HG02870 (cell line): ENCODE results near the gene HIF1A.
"Not testable (repeated sequence)": the region's sequence is repeated elsewhere in the genome, so short reads cannot be mapped to it uniquely, and the experiment has no call there.

Source experiments
- ATAC-seq: cut with Tn5 transposase; IDR thresholded peaks from one replicate; pipeline ENCODE4 v1.9.1; 2021; ENCODE audit warnings: mild to moderate bottlenecking, moderate library complexity; ENCODE audit not compliant: unreplicated experiment

HIF1A gene

DNA sequence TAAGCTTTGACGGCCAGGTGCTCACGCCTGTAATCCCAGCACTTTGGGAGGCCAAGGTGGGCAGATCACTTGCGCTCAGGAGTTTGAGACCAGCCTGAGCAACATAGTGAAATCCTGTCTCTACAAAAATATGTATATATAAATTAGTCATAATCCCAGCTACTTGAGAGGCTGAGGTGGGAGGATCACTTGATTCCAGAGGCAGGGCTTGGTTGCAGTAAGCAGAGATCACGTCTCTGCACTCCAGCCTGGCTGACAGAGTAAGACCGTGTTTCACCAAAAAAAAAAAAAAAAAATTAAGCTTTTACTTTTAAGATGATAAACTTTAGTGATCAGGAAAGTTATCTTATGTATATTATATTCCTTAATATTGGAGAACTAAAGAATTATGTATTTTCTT is 48.9 kb downstream of the HIF1A start:
- ATAC-seq, result no peak

DNA sequence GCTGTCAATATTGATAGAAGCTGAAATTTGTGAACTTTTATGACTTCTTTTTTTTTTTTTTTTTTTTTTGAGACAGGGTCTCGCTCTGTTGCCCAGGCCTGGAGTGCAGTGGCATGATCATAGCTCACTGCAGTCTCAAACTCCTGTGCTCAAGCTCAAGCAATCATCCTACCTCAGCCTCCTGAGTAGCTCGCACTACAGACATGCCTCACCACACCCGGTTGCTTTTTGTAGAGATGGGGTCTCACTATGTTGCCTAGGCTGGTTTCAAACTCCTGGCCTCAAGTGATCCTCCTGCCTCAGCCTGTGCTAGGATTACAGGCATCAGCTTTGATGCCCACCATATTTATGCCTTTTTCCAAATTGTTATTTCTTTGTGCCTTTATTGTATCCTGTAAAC is 51.0 kb downstream of the HIF1A start:
- not testable (repeated sequence) for ATAC-seq

DNA sequence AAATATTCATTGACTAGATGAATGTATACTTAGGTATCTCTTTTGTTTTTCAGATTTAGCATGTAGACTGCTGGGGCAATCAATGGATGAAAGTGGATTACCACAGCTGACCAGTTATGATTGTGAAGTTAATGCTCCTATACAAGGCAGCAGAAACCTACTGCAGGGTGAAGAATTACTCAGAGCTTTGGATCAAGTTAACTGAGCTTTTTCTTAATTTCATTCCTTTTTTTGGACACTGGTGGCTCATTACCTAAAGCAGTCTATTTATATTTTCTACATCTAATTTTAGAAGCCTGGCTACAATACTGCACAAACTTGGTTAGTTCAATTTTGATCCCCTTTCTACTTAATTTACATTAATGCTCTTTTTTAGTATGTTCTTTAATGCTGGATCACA is 51.6 kb downstream of the HIF1A start:
- ATAC-seq, result peak; percentile 31

DNA sequence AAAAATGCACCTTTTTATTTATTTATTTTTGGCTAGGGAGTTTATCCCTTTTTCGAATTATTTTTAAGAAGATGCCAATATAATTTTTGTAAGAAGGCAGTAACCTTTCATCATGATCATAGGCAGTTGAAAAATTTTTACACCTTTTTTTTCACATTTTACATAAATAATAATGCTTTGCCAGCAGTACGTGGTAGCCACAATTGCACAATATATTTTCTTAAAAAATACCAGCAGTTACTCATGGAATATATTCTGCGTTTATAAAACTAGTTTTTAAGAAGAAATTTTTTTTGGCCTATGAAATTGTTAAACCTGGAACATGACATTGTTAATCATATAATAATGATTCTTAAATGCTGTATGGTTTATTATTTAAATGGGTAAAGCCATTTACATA is 52.0 kb downstream of the HIF1A start:
- ATAC-seq, result no peak

DNA sequence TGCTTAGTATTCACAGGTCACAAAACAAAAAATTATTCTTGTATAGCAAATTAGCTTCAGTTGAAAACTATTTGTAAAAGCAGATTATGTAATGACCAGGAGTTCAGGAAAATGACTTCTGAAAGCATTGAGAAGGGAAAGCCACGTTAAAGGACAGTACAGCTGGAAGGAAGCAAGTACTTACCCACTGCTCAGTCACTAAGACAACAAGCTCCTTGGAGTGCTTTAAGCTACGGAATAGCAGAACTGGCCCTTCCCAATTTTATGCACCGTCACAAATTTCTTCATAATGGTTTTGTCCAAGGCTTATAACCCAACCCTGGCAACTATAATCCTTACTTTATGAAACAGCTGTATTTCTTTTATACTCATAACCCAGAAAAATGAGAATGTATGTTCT is 54.0 kb downstream of the HIF1A start:
- ATAC-seq, result no peak

DNA sequence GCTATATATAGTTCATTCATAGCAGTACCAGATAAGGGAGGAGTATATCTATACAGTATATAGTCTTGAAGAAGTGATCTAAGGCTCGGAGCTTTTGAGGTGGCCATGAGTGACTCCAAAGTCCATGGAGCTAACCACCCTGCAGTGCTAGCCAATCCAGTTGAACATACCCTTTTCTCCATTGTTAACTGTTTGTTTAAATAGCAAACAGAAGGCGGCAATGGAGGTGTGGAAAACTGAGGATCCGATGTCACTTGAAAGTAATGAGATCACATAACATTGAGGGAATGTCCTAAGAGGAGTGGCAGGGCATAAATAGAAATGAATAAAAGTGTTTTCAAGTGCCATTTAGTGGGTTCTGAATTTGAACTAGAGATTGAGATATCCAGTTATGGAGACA is 54.6 kb downstream of the HIF1A start:
- no peak for ATAC-seq

DNA sequence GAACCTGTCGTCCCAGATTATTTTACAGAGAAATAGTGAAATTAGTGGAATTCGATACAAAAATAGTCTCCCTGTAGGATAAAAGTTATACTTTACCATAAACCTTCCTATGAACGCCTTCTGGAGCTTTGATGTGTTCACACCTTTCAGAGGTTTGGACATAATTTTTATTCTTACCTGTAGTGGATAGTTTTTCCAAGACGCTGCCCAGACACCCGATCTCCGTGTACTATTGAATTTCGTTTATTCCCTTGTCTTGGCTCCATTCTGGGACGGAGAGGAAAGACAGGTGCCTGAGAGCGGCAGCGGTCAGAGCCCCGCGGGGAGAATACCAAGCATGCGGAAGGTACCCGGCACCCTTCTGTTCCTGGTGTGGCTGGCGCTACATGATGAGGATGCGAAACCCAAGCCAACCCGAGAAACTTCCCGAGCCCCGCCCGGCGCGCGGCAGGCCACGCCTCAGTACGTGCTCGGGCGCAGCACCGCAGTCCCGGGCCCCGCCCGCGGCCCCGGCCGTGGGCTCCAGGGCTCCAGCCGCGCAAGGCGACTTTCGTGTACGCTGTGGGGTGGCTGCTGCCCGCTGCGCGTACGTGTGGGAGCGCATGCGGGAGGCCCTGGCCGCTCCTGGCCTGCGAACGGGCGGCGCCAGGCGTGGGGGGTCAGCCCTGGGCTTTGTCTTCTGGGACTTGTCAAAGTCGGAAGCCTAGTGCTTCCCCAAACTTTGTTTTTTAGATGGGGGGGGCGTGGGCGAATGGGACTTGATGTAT is 55.6 kb downstream of the HIF1A start:
- peak; percentile 87 for ATAC-seq

DNA sequence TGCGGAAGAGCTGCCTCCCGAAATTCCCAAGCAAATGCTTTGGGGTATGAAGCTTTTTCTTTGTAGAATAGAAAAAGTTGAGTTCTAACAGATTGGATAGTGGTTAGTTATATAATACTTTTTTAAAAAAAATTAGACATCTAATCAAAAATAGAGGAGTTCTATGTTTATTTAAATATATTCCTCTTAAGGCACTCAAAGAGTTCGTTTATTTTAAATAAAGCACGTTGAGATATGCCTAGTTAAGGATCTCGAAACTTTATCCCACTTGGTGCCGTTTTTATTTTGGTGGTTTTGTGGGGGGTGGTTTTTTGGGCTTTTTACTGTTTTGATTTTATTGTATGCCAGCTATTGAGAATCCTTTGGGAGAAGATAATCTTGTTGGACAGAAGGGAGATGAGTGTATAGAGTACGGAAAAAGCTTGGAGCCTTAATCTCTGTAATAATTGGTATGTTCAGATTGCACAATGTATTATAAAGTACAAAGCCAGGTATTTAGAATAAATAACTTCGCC is 56.2 kb downstream of the HIF1A start:
- no peak for ATAC-seq

DNA sequence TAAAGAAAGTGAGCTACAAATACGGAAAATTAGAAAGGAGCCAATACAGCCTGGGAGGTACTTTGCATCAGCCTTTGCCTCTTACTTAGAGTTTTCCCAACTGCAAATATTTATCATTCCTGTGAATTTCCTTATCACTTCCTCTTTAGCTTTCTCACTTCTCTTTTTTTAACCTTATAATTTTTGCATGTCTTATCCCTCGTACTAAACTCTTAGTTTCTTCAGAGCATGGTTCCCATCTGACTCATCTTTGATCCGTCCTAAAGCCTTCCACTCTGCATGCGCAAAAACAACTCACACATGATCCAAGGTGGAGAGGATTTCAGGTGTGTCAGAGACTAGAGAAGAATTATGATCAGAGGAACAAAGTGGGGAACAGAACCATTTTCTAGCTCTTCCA is 57.3 kb downstream of the HIF1A start:
- ATAC-seq, result peak; percentile 59

DNA sequence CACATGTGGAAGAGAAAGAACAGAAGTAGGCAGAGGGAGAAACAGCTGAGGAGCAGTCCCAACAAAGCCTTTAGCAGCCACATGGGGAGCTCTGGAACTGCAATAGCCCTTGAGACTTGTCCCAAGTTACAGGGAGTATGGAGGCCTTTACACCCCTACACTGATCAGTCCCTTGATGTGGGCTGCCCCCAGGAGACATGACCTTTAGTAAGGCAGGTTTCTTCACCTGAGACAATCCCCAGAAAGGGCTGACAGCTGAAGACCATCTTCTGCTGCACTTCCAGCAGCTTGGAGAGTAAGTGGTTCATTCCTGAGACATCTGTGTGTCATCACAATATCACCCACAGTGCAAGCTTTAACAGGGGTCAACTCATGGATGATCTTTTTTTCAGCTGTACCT is 58.3 kb downstream of the HIF1A start:
- ATAC-seq, result no peak

DNA sequence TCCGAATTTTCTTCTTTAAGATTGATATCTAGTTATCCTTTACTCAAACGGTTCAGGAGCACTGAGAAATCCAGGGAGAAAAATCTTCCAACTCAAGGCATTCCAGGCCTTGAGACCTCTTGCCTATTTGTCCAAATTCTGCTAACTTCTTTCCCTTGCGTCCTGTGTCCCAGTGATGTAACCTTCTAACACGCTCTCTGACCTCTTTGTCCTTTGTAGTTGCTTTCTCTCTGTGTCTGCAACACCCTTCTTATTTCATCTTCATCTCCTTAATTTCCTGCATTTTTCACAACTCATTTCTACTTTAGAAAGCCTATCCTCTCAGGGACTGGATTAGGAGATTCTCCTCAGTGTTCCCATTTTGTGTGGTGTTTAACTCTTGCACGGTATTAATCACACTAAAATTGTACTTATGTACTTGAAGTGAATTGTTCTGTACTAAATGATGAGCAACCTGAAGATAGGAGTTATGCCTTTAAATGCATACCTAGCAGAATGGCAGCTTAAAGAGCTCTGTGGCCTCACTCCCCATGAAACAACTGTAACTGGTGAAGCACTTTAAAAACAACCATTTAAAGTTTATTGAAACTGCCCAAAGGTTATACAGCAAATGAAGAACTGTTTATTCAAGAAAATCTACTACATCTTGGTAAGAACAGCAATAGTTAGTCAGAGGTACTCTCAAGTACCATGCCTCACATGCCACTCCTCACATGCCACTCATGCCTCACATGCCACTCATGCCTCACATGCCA is 59.5 kb downstream of the HIF1A start:
- ATAC-seq, result no peak

DNA sequence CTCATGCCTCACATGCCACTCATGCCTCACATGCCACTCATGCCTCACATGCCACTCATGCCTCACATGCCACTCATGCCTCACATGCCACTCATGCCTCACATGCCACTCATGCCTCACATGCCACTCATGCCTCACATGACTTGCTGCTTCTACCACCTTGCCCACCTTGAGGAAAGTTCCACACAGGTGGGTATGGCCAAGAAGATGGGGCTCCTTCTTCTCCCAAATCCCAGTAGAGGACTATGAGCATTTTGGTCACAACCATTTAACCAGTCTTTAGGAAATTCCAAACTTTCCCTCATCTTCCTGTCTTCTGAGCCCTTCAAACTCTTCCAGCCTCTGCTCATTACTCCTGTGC is 60.0 kb downstream of the HIF1A start:
- ATAC-seq, result not testable (repeated sequence)

DNA sequence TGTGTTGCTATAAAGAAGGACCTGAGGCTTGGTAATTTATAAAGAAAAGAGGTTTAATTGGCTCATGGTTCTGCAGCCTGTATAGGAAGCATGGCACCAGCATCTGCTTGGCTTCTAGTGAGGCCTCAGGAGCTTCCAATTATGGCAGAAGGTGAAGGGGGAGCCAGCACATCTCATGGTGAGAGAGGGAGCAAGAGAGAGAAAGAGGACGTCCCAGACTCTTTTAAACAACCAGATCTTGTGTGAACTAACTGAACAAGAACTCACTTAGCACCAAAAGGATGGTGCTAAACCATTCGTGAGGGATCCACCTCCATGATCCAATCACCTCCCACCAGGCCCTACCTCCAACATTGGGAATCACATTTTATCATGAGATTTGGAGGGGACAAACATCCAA is 60.8 kb downstream of the HIF1A start:
- no peak for ATAC-seq

DNA sequence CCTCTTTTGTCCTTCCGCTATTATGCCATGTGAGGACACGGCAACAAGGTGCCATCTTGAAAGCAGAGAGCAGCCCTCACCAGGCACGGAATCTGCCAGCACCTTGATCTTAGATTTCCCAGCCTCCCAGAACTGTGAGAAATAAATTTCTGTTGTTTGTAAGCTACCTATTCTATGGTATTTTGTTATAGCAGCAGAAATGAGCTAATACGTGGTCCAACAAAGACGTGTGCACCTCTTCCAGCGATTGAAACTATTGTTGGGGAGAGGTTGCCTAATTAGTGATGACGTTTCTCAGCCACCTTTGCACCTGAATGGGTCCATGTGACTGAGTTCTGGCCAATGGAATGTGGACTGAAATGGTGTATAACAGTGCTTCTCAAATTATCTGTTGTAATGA is 64.6 kb downstream of the HIF1A start:
- ATAC-seq, result no peak

DNA sequence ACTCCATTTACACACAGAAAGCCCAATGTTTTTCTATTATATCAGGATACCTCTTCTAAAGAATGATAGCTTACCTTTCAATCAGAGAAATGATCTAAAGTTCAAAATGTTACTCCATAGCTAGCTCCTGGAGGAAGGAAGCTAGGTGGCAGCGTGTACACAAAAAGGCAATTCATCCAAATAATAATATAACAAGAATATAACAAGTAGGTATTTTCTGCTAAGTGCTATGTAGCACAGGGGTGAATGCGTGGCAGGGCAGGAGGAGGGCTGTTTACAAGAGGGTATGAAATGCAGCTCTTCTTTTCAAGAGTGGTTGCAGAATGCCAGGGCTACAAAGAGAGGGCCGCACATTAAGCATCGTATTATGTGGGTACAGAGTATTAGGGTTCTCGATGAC is 66.2 kb downstream of the HIF1A start:
- no peak for ATAC-seq

DNA sequence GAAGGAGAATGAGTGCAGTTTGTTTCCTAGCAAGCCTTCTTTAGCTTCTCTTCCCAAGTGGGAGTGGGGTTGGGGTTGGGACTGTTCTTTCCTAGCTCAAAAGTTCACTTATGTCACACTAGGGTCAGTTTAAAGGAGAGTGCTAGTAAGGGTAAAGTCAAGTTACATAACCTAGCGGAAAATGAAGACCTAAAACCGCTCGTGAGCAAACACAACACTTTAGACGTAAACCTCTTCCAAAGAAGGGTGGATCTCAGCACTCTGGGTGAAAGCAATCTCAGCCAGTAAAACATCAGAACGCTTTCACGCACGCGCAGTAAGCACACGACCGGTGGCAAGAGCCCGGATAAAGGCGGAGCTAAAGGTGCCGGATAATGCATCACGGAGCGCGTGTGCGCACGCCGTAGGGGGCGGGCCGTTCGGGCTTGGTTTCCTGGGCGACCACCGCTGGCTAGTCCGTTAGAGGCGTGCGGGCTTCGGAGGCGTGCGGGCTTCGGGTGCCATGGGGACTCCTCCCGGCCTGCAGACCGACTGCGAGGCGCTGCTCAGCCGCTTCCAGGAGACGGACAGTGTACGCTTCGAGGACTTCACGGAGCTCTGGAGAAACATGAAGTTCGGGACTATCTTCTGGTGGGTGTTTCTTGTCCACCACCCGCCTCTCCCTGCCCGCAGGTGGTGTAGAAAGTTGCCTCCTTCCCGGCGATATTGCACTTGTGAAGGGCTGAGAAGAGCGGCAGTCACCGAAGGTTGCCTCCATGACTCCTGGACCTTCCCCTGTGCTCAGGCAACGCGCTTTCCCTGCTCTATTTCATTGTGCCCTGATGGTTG is 66.9 kb downstream of the HIF1A start, which contains the start of gene SNAPC1:
SNAPC1 (plus strand) TSS at position 462 of the 828 bp plus-strand sequence; CDS start at position 503, 41 bp downstream.
- peak; percentile 98 for ATAC-seq

DNA sequence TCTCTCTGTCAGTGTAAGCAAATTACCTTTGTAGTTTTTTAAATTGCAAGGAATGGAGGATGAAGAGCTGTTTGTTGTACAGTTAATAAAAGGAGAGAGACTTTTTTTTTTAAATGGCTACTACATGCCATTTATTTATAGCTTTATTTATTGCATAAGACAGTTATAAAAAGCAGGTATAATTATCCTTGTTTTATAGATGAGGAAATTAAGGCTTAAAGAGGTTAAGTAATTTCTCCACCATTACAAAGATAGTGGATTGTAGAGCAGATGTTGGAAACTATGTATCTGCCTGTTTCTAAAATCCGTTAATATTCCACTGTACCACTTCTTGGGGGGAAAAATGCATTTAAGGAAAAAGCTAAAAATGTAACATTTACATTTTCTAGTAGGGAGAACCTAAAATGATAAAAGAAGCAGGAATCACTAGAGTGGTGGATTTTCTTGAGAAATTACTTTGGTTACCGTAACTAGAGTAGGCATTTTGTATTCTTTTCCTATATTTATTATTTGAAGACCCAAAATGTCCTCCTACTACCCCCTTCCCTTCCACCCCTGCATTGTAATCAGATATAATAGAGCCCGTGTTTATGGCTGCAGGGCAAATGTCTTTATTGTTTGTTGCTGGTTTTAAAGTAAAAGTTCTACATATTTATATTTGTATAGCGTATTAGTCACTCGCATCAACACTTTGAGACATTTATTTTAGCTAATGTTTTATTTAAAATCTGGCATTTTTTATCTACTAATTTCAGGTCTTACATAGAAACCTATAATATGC is 69.2 kb downstream of the HIF1A start:
- no peak for ATAC-seq

DNA sequence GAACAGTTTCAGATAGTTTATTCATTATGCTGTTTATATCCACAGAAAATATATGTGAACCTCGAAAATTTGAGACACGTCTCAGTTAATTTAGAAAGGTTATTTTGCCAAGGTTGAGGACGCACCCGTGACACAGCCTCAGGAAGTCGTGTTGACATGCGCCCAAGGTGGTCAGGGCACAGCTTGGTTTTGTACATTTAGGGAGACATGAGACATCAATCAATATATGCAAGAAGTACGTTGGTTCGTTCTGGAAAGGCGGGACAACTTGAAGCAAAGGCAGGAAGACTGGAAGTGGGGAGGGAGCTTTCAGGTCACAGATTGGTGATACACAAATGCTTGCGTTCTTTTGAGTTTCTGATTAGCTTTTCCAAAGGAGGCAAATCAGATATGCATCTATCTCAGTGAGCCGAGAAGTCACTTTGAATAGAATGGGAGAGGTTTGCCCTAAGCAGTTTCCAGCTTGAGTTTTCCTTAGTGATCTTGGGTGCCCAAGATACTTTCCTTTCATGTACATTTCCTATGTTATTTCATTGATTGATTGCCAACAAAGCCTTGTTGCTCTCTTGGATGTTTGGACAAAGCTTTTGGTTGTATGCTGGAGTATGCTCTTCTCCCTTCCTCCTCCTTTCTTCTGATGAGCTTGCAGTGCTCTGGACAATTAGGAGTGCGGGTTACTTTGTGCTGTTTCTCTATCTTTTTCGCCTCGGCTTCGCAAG is 70.1 kb downstream of the HIF1A start:
- ATAC-seq, result no peak

DNA sequence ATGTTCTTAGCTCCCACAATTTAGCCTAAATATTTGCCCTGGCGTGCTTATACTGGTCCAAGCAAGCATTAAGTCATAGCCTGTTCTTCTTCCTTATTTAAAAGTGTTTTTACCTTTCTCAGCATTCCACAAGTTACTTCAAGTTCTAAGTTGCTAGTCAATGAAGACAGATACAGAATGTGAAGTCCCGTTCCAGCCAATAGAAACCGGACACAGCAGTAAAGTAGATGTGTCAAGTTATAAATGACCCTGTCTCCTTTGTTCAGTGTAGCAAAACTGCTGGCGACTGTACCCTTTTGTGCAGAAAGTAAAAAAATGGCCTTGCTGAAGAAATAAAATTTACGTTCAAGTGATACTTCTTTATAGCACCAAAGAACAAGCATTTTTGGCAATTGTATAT is 70.8 kb downstream of the HIF1A start:
- no peak for ATAC-seq

DNA sequence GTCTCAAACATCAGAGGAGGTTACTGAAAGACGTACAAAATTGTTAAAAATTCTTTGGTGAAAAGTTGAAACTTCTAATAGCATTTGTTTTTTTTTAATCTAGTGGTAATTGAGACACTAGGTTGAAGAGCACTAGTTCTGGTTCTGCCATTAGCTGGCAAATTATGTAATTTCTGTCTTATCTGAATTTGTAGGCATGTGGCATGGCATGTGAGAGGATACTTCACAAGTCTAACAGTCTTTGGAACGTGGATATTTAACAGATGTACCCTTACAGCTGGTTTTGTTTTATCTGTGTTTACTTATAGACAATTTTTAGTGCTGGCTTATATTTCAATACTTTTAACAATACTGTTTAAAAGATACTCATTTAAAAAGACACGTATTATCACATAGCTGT is 72.9 kb downstream of the HIF1A start:
- ATAC-seq, result no peak
